ENCODE data around the gene CDYL. TPM values are rescaled to one million over a fixed set of nuclear protein-coding genes. Genes with fewer than 3 reads are reported as not detected.

Gene CDYL
- total and polyA plus RNA-seq, 9 donors: 9.9 to 71.3 (median 45.1) TPM

DNA sequence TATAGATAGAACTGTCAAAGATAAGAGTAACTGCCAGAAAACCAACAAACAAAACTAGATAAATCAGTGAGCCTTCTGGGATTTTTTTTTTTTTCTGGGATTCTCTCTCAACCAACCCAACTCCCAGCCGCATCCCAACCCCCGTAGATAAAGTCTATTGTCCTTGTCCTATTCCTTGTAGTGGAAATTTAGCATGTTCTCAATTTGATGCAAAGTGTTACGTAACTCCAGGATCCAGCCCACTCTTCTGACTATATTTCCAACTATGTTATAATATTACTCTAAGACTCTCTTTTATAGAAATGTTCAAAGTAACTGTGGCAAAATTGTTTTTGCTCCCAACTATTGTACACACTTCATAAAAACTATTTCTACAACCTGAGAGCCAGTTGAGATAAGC is 15.4 kb upstream of the CDYL start:
- 60 to 79% (median 66%) methylated on average over 3 of the region's 3 CpGs for WGBS, 3 donors

DNA sequence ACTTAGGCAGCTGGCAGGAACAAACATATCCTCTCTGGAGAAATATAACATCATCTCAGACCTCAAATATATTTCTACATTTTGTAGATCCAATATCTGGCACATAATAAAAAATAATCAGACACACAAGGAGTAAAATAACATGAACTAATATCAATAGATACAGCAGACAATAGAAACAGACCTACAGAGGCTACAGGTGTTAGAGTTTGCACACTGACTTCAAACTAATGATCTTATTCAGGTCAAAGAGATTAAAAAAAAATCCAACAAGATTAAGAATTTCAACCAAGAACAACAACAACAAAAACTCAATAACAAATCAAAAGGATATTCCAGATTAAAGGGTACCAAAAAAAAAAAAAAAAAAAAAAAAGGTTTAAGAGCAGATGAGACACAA is 13.9 kb upstream of the CDYL start:
- Histone ChIP-seq H3K27ac (no peak overlapping the region), H3K36me3 (no peaks in the 10 kb centered on the region), H3K27me3 (no peaks in the 10 kb centered on the region), H3K4me1 (ENCODE audit: insufficient read depth) (no peaks in the 10 kb centered on the region), H3K4me3 (no peak overlapping the region), H3K9me3 (peaks cover 0 to 3% of the 10 kb centered on the region in 2 donors)
- no peak for DNase-seq
- TF ChIP-seq, protein P1, sequence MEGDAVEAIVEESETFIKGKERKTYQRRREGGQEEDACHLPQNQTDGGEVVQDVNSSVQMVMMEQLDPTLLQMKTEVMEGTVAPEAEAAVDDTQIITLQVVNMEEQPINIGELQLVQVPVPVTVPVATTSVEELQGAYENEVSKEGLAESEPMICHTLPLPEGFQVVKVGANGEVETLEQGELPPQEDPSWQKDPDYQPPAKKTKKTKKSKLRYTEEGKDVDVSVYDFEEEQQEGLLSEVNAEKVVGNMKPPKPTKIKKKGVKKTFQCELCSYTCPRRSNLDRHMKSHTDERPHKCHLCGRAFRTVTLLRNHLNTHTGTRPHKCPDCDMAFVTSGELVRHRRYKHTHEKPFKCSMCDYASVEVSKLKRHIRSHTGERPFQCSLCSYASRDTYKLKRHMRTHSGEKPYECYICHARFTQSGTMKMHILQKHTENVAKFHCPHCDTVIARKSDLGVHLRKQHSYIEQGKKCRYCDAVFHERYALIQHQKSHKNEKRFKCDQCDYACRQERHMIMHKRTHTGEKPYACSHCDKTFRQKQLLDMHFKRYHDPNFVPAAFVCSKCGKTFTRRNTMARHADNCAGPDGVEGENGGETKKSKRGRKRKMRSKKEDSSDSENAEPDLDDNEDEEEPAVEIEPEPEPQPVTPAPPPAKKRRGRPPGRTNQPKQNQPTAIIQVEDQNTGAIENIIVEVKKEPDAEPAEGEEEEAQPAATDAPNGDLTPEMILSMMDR (IDR thresholded peaks at IDR 0.05): no peak
- no peak for TF ChIP-seq EP300 (IDR thresholded peaks at IDR 0.05)
- TF ChIP-seq POLR2A (IDR thresholded peaks at IDR 0.05): no peak
- intact Hi-C loops (cut with DNase I): no loop called here

More for the DNA sequence above, 15.4 kb upstream of the CDYL start:
- intact Hi-C loops (cut with DNase I): no loop called here
- Histone ChIP-seq H3K36me3 (no peaks in the 10 kb centered on the region), H3K27me3 (no peaks in the 10 kb centered on the region), H3K4me1 (ENCODE audit: insufficient read depth) (no peaks in the 10 kb centered on the region), H3K9me3 (peaks cover 0 to 3% of the 10 kb centered on the region in 2 donors), H3K27ac (no peak overlapping the region), H3K4me3 (no peak overlapping the region)
- DNase-seq: no peak
- TF ChIP-seq POLR2A (IDR thresholded peaks at IDR 0.05) (no peak), EP300 (IDR thresholded peaks at IDR 0.05) (no peak)
- TF ChIP-seq, protein P1 (IDR thresholded peaks at IDR 0.05): no peak

DNA sequence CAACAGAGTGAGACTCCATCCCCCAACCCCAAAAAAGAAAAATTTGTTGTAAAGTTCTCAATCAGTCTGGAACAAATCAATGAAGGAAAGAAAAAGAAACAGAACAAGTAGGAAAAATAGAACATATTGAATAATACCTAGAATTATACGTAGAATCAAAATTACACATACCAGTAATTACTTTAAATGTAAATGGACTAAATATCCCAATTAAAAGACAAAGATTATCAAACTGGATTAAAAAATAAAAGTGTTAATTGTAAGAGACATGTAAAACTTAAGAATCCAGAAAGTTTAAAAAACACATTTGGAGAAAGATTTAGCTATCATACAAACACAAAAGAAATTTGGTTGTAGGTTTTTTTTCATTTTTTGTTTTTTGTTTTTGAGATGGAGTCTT is 12.3 kb upstream of the CDYL start:
- Histone ChIP-seq H3K27me3 (no peaks in the 10 kb centered on the region), H3K9me3 (peaks cover 0 to 3% of the 10 kb centered on the region in 2 donors), H3K4me3 (no peak overlapping the region), H3K27ac (no peak overlapping the region), H3K36me3 (no peaks in the 10 kb centered on the region), H3K4me1 (ENCODE audit: insufficient read depth) (no peaks in the 10 kb centered on the region)
- no peak for DNase-seq
- 88 to 94% (median 90%) methylated on average over 1 of the region's 1 CpG for WGBS, 3 donors
- TF ChIP-seq POLR2A (IDR thresholded peaks at IDR 0.05) (no peak), EP300 (IDR thresholded peaks at IDR 0.05) (no peak)
- TF ChIP-seq, protein P1 (IDR thresholded peaks at IDR 0.05): no peak
- intact Hi-C loops (cut with DNase I): no loop called here

DNA sequence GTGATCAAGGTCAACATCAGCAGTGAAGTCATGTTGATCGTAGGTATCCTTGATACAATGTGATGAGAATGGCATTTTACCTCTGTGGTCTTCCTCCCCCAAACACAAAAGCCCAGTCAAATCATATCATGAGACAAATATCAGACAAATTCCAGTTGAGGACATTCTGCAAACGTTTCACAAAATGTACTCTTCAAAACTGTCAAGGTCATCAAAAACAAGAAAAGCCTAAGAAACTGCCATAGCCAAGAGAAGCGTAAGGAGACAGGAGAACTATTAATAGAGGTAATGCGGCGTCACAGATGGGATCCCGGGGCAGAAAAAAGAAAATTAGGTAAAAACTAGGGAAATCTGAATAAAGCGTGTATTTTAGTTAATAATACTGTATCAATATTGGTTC is 7.4 kb upstream of the CDYL start:
- H3K27me3 ChIP-seq: no peaks in the 10 kb centered on the region
- DNase-seq: no peak
- intact Hi-C loops (cut with DNase I): no loop called here
- H3K27ac ChIP-seq: no peak overlapping the region
- H3K4me3 ChIP-seq: no peak overlapping the region
- H3K4me1 ChIP-seq (ENCODE audit: insufficient read depth): no peaks in the 10 kb centered on the region
- 66 to 71% (median 66%) methylated on average over 7 of the region's 7 CpGs for WGBS, 3 donors
- H3K9me3 ChIP-seq: peaks cover 0 to 3% of the 10 kb centered on the region in 2 donors
- TF ChIP-seq, protein P1 (IDR thresholded peaks at IDR 0.05): no peak
- TF ChIP-seq POLR2A (IDR thresholded peaks at IDR 0.05): no peak
- no peak for TF ChIP-seq EP300 (IDR thresholded peaks at IDR 0.05)
- H3K36me3 ChIP-seq: no peaks in the 10 kb centered on the region

All from ovary (tissue), 9 donors.